AG09319 (cell line): ENCODE measurements around the gene FBN1.

Experiments used
- DNase-seq: peaks from one replicate; pipeline ENCODE4 v3.0.0-alpha.2; 2010; ENCODE audit warnings: low read depth; ENCODE audit errors: extremely low read depth
- CTCF ChIP-seq: IDR thresholded peaks from 2 replicates; pipeline ENCODE4 v1.5.1; 2011; ENCODE audit warnings: low read depth, mild to moderate bottlenecking, inconsistent platforms, low read length, moderate library complexity

Gene FBN1

DNA sequence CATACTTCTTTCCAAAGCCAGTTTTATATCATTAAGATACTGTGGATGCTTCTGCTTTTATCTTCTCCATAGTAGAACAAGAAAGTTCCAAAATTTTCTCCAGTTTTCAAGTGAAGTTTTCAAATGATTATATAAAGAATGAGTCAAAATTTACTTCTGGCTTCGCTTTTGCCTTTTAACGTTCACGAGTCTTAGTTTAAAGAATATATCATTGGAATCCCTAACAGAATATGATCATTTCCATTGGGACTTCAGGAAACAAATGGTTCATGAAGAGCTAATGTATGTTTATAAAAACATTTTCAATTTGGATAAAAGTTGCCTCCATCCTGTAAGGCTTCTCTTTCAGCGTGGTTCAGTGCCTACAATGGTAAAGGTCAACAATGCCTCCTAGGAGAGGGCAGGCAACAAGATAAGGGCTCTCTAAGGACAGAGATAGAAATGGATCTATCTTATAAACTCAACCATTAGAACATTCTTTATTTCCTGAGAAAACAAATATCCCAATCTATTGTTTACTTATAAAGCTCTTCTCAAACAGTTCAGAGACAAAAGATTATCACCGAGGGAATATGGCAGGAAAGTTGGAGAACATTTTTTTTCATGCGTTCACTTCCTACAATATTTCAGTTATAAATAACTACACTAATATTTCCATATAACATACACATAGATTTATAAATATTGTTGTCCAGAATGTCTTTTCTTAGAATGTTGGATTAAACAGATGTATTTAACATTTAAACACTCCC, 60.5 kb downstream of the FBN1 start:
- no peak for TF ChIP-seq CTCF
- no peak for DNase-seq

DNA sequence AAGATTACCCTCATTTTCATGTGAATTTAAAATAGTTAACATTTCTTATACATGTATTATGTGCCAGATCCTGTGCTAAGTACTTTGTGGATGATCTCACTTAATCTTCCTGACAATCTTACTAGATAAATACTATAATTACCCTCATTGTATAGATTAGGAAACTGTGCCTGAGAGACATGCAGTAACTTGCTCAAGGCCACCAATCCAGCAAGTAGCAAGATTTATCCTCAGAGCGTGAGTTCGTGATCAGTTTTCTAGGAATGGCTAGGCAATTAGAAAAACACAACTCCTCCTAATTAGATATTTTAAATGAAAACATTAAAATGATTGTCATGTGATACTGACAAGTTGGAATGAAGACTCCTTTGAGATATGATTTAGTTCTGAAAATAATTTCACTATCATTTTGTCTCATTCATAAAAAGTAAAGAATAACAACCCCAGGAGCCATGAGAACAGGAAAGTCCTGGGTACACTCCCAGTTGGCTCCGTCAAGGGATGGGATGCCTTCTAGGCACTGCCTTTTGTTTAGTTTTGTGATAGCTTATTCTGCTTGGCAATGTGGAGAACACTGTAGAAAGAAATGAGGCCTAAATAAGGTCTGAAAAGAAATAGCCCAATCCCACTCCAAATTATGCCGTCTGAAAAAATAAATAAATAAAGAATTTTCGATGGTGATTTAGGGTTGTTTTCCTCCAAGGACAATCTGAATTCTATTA, 61.3 kb downstream of the FBN1 start:
- no peak for DNase-seq
- no peak for TF ChIP-seq CTCF

GRCh38 chr15:48582452-48583247, 62.9 kb downstream of the FBN1 start:
- TF ChIP-seq CTCF: no peak
- DNase-seq: peak; percentile 84

DNA sequence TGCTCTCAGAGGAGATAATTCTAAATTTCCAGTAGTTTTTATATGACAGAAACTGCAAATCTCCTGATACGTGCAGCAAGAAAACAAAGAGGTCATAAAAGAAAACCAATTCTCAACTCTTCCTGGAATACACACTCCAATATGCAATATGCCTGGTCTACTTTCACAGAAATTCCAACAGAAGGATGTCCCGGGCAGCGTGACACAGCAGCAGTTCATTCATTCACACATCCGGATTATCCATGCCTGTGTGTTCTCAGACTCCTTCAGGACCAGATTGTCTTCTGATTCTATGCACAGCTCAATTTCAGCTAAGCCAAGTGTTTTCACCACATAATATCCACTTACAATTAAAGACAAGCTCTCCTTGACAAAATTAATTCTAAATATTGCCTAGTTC, 64.3 kb downstream of the FBN1 start:
- TF ChIP-seq CTCF: no peak
- DNase-seq: no peak

GRCh38 chr15:48580736-48581135, 64.8 kb downstream of the FBN1 start:
- DNase-seq: no peak
- no peak for TF ChIP-seq CTCF

- no peak for TF ChIP-seq CTCF
Measured at GRCh38 chr15:48579945-48580671, 65.4 kb downstream of the FBN1 start.

More at GRCh38 chr15:48579945-48580671, 65.4 kb downstream of the FBN1 start:
- DNase-seq: no peak
